ENCODE results near the gene MYO6. TPM values are rescaled to one million over a fixed set of nuclear protein-coding genes. Genes with fewer than 3 reads are reported as not detected.

Gene MYO6
- polyA plus RNA-seq, 1 donor from 2014 or later: 0.23 TPM

- Mint-ChIP-seq H3K4me3 (peak overlapping the region in 1 of 4 donors; percentile 22), H3K4me1 (peaks cover 12 to 21% (median 13%) of the 10 kb centered on the region in 3 donors), H3K36me3 (no peaks in the 10 kb centered on the region), H3K9me3 (no peaks in the 10 kb centered on the region), H3K27me3 (peaks cover 33% of the 10 kb centered on the region), H3K27ac (no peak overlapping the region)
Measured at GRCh38 chr6:75752365-75752764, 3.3 kb downstream of the MYO6 start.

GRCh38 chr6:75755704-75756103 lies 6.7 kb downstream of the MYO6 start:
- Mint-ChIP-seq H3K27ac (no peak overlapping the region), H3K36me3 (no peaks in the 10 kb centered on the region), H3K4me3 (no peak overlapping the region), H3K4me1 (peaks cover 0 to 4% (median 0%) of the 10 kb centered on the region in 3 donors), H3K27me3 (peaks cover 31% of the 10 kb centered on the region), H3K9me3 (no peaks in the 10 kb centered on the region)

GRCh38 chr6:75757295-75757694 lies 8.3 kb downstream of the MYO6 start:
- no peaks in the 10 kb centered on the region for H3K36me3 Mint-ChIP-seq
- no peak overlapping the region for H3K4me3 Mint-ChIP-seq
- no peaks in the 10 kb centered on the region for H3K4me1 Mint-ChIP-seq
- no peak overlapping the region for H3K27ac Mint-ChIP-seq
- peaks cover 35% of the 10 kb centered on the region for H3K27me3 Mint-ChIP-seq
- H3K9me3 Mint-ChIP-seq: no peaks in the 10 kb centered on the region

GRCh38 chr6:75758061-75758460 lies 9.0 kb downstream of the MYO6 start:
- peaks cover 31% of the 10 kb centered on the region for H3K27me3 Mint-ChIP-seq
- H3K27ac Mint-ChIP-seq: no peak overlapping the region
- no peak overlapping the region for H3K4me3 Mint-ChIP-seq
- no peaks in the 10 kb centered on the region for H3K4me1 Mint-ChIP-seq
- H3K36me3 Mint-ChIP-seq: no peaks in the 10 kb centered on the region
- no peaks in the 10 kb centered on the region for H3K9me3 Mint-ChIP-seq

- Mint-ChIP-seq H3K27ac (no peak overlapping the region), H3K4me1 (no peaks in the 10 kb centered on the region), H3K27me3 (peaks cover 33% of the 10 kb centered on the region), H3K9me3 (no peaks in the 10 kb centered on the region), H3K4me3 (no peak overlapping the region), H3K36me3 (no peaks in the 10 kb centered on the region)
Measured at GRCh38 chr6:75759207-75759606, 10.2 kb downstream of the MYO6 start.

GRCh38 chr6:75760320-75760719 lies 11.3 kb downstream of the MYO6 start:
- H3K4me1 Mint-ChIP-seq: no peaks in the 10 kb centered on the region
- H3K9me3 Mint-ChIP-seq: no peaks in the 10 kb centered on the region
- no peaks in the 10 kb centered on the region for H3K36me3 Mint-ChIP-seq
- H3K4me3 Mint-ChIP-seq: no peak overlapping the region
- H3K27me3 Mint-ChIP-seq: peaks cover 34% of the 10 kb centered on the region
- H3K27ac Mint-ChIP-seq: no peak overlapping the region

GRCh38 chr6:75761489-75761888 lies 12.4 kb downstream of the MYO6 start:
- Mint-ChIP-seq H3K4me1 (no peaks in the 10 kb centered on the region), H3K27me3 (peaks cover 28% of the 10 kb centered on the region), H3K9me3 (no peaks in the 10 kb centered on the region), H3K4me3 (no peak overlapping the region), H3K36me3 (no peaks in the 10 kb centered on the region), H3K27ac (no peak overlapping the region)

GRCh38 chr6:75762063-75762462 lies 13.0 kb downstream of the MYO6 start:
- peaks cover 27% of the 10 kb centered on the region for H3K27me3 Mint-ChIP-seq
- H3K36me3 Mint-ChIP-seq: no peaks in the 10 kb centered on the region

GRCh38 chr6:75766387-75766786 lies 17.3 kb downstream of the MYO6 start:
- no peaks in the 10 kb centered on the region for H3K9me3 Mint-ChIP-seq
- no peaks in the 10 kb centered on the region for H3K4me1 Mint-ChIP-seq
- H3K4me3 Mint-ChIP-seq: no peak overlapping the region

More at GRCh38 chr6:75762063-75762462, 13.0 kb downstream of the MYO6 start:
- Mint-ChIP-seq H3K9me3 (no peaks in the 10 kb centered on the region), H3K4me3 (no peak overlapping the region), H3K27ac (no peak overlapping the region), H3K4me1 (no peaks in the 10 kb centered on the region)

GRCh38 chr6:75770844-75771243 lies 21.8 kb downstream of the MYO6 start:
- Mint-ChIP-seq H3K4me3 (no peak overlapping the region), H3K9me3 (no peaks in the 10 kb centered on the region), H3K4me1 (no peaks in the 10 kb centered on the region), H3K36me3 (no peaks in the 10 kb centered on the region), H3K27me3 (no peaks in the 10 kb centered on the region), H3K27ac (peak overlapping the region in 1 of 3 donors; percentile 5)

More at GRCh38 chr6:75766387-75766786, 17.3 kb downstream of the MYO6 start:
- Mint-ChIP-seq H3K27me3 (peaks cover 10% of the 10 kb centered on the region), H3K27ac (no peak overlapping the region), H3K36me3 (no peaks in the 10 kb centered on the region)

- H3K27ac Mint-ChIP-seq: no peak overlapping the region
- H3K36me3 Mint-ChIP-seq: no peaks in the 10 kb centered on the region
- no peaks in the 10 kb centered on the region for H3K9me3 Mint-ChIP-seq
- H3K4me1 Mint-ChIP-seq: no peaks in the 10 kb centered on the region
- H3K4me3 Mint-ChIP-seq: no peak overlapping the region
- no peaks in the 10 kb centered on the region for H3K27me3 Mint-ChIP-seq
Measured at GRCh38 chr6:75775219-75775618, 26.2 kb downstream of the MYO6 start.

- no peaks in the 10 kb centered on the region for H3K36me3 Mint-ChIP-seq
- H3K4me3 Mint-ChIP-seq: no peak overlapping the region
- no peaks in the 10 kb centered on the region for H3K9me3 Mint-ChIP-seq
- H3K27me3 Mint-ChIP-seq: no peaks in the 10 kb centered on the region
- H3K27ac Mint-ChIP-seq: no peak overlapping the region
- no peaks in the 10 kb centered on the region for H3K4me1 Mint-ChIP-seq
Measured at GRCh38 chr6:75776461-75776860, 27.4 kb downstream of the MYO6 start.

- H3K27ac Mint-ChIP-seq: no peak overlapping the region
- no peaks in the 10 kb centered on the region for H3K27me3 Mint-ChIP-seq
- no peak overlapping the region for H3K4me3 Mint-ChIP-seq
- H3K36me3 Mint-ChIP-seq: peaks cover 2% of the 10 kb centered on the region
- peaks cover 0 to 2% (median 0%) of the 10 kb centered on the region in 3 donors for H3K9me3 Mint-ChIP-seq
- H3K4me1 Mint-ChIP-seq: peaks cover 0 to 1% (median 0%) of the 10 kb centered on the region in 3 donors
Measured at GRCh38 chr6:75778757-75779156, 29.7 kb downstream of the MYO6 start.

GRCh38 chr6:75786152-75786551 lies 37.1 kb downstream of the MYO6 start:
- Mint-ChIP-seq H3K9me3 (peaks cover 0 to 2% (median 0%) of the 10 kb centered on the region in 3 donors), H3K4me3 (no peak overlapping the region), H3K4me1 (peaks cover 0 to 1% (median 0%) of the 10 kb centered on the region in 3 donors)

GRCh38 chr6:75788894-75789293 lies 39.9 kb downstream of the MYO6 start:
- Mint-ChIP-seq H3K9me3 (no peaks in the 10 kb centered on the region), H3K27me3 (peaks cover 8% of the 10 kb centered on the region), H3K4me3 (no peak overlapping the region), H3K36me3 (no peaks in the 10 kb centered on the region), H3K4me1 (no peaks in the 10 kb centered on the region), H3K27ac (no peak overlapping the region)

More at GRCh38 chr6:75786152-75786551, 37.1 kb downstream of the MYO6 start:
- Mint-ChIP-seq H3K27me3 (peaks cover 6% of the 10 kb centered on the region), H3K36me3 (peaks cover 2% of the 10 kb centered on the region), H3K27ac (no peak overlapping the region)

GRCh38 chr6:75791881-75792280 lies 42.8 kb downstream of the MYO6 start:
- Mint-ChIP-seq H3K27ac (no peak overlapping the region), H3K9me3 (no peaks in the 10 kb centered on the region), H3K27me3 (peaks cover 3% of the 10 kb centered on the region), H3K4me1 (no peaks in the 10 kb centered on the region), H3K36me3 (peaks cover 2% of the 10 kb centered on the region), H3K4me3 (no peak overlapping the region)

Measured in IgD-negative memory B cell (primary cell).